Measurements from ENCODE around the gene MFSD11. TPM values are rescaled to one million over a fixed set of nuclear protein-coding genes. Genes with fewer than 3 reads are reported as not detected.
A peak's percentile ranks its signal among the peaks of the same experiment; 100 is the strongest.
"Not testable (repeated sequence)": the region's sequence is repeated elsewhere in the genome, so short reads cannot be mapped to it uniquely, and the experiment has no call there.

Gene MFSD11
- total RNA-seq, 1 donor from 2014 or later, result 38.7 TPM

GRCh38 chr17:76810956-76811355 is 73.0 kb downstream of the MFSD11 start:
- DNase-seq (ENCODE audit: low spot score, unreplicated experiment), result no peak
- Mint-ChIP-seq H3K27ac (no peak overlapping the region), H3K4me1 (ENCODE audit: low read depth) (peaks cover 3% of the 10 kb centered on the region), H3K27me3 (peaks cover 8% of the 10 kb centered on the region), H3K36me3 (ENCODE audit: insufficient read depth) (peaks cover 3% of the 10 kb centered on the region), H3K9me3 (ENCODE audit: low read depth) (no peaks in the 10 kb centered on the region), H3K4me3 (ENCODE audit: low read depth) (no peak overlapping the region)
- no peak for TF ChIP-seq CTCF (IDR thresholded peaks at IDR 0.05; ENCODE audit: unreplicated experiment)

- Mint-ChIP-seq H3K4me1 (ENCODE audit: low read depth) (peaks cover 3% of the 10 kb centered on the region), H3K9me3 (ENCODE audit: low read depth) (no peaks in the 10 kb centered on the region)
Measured at GRCh38 chr17:76811834-76812233, 73.9 kb downstream of the MFSD11 start.

GRCh38 chr17:76812263-76812662 is 74.3 kb downstream of the MFSD11 start:
- Mint-ChIP-seq H3K27ac (no peak overlapping the region), H3K4me3 (ENCODE audit: low read depth) (no peak overlapping the region), H3K9me3 (ENCODE audit: low read depth) (no peaks in the 10 kb centered on the region), H3K27me3 (peaks cover 13% of the 10 kb centered on the region), H3K36me3 (ENCODE audit: insufficient read depth) (no peaks in the 10 kb centered on the region), H3K4me1 (ENCODE audit: low read depth) (peaks cover 3% of the 10 kb centered on the region)
- DNase-seq (ENCODE audit: low spot score, unreplicated experiment), result no peak
- TF ChIP-seq CTCF (IDR thresholded peaks at IDR 0.05; ENCODE audit: unreplicated experiment), result no peak

More at GRCh38 chr17:76811834-76812233, 73.9 kb downstream of the MFSD11 start:
- Mint-ChIP-seq H3K27me3 (peaks cover 13% of the 10 kb centered on the region), H3K27ac (no peak overlapping the region), H3K36me3 (ENCODE audit: insufficient read depth) (no peaks in the 10 kb centered on the region), H3K4me3 (ENCODE audit: low read depth) (no peak overlapping the region)
- no peak for DNase-seq (ENCODE audit: low spot score, unreplicated experiment)
- no peak for TF ChIP-seq CTCF (IDR thresholded peaks at IDR 0.05; ENCODE audit: unreplicated experiment)

- TF ChIP-seq CTCF (IDR thresholded peaks at IDR 0.05; ENCODE audit: unreplicated experiment), result no peak
- no peak overlapping the region for H3K4me3 Mint-ChIP-seq (ENCODE audit: low read depth)
- DNase-seq (ENCODE audit: low spot score, unreplicated experiment), result no peak
- H3K27ac Mint-ChIP-seq, result no peak overlapping the region
- H3K27me3 Mint-ChIP-seq, result peaks cover 13% of the 10 kb centered on the region
- no peaks in the 10 kb centered on the region for H3K36me3 Mint-ChIP-seq (ENCODE audit: insufficient read depth)
- H3K9me3 Mint-ChIP-seq (ENCODE audit: low read depth), result no peaks in the 10 kb centered on the region
- peaks cover 3% of the 10 kb centered on the region for H3K4me1 Mint-ChIP-seq (ENCODE audit: low read depth)
Measured at GRCh38 chr17:76812968-76813367, 75.0 kb downstream of the MFSD11 start.

- DNase-seq (ENCODE audit: low spot score, unreplicated experiment); H3K36me3 Mint-ChIP-seq (ENCODE audit: insufficient read depth); H3K27ac Mint-ChIP-seq; H3K9me3 Mint-ChIP-seq (ENCODE audit: low read depth); H3K4me1 Mint-ChIP-seq (ENCODE audit: low read depth); H3K4me3 Mint-ChIP-seq (ENCODE audit: low read depth): not testable (repeated sequence)
- H3K27me3 Mint-ChIP-seq, result peaks cover 23% of the 10 kb centered on the region
Measured at GRCh38 chr17:76815907-76816589, 78.1 kb downstream of the MFSD11 start.

- peaks cover 23% of the 10 kb centered on the region for H3K27me3 Mint-ChIP-seq
- no peaks in the 10 kb centered on the region for H3K9me3 Mint-ChIP-seq (ENCODE audit: low read depth)
- no peaks in the 10 kb centered on the region for H3K4me1 Mint-ChIP-seq (ENCODE audit: low read depth)
- no peak overlapping the region for H3K27ac Mint-ChIP-seq
- no peaks in the 10 kb centered on the region for H3K36me3 Mint-ChIP-seq (ENCODE audit: insufficient read depth)
- no peak overlapping the region for H3K4me3 Mint-ChIP-seq (ENCODE audit: low read depth)
- peak; percentile 66 for TF ChIP-seq CTCF (IDR thresholded peaks at IDR 0.05; ENCODE audit: unreplicated experiment)
- no peak for DNase-seq (ENCODE audit: low spot score, unreplicated experiment)
Measured at GRCh38 chr17:76816590-76817135, 78.7 kb downstream of the MFSD11 start.
